GM13977 (cell line): ENCODE results near the gene MAP3K19.
"Not testable (repeated sequence)": the region's sequence is repeated elsewhere in the genome, so short reads cannot be mapped to it uniquely, and the experiment has no call there.

ENCODE experiments used
- DNase-seq: peaks from one replicate; pipeline ENCODE4 v3.0.0; 2012; ENCODE audit warnings: low spot score
- in situ Hi-C: fragments of 300-500 bp; cut with MboI; formaldehyde crosslinking; loops from one replicate; pipeline ENCODE4 v1.12.0; 2022; ENCODE audit warnings: low sequenced_read_pairs, low pct_unique_long_range_greater_than_20kb, mixed read lengths, inconsistent platforms; ENCODE audit not compliant: unreplicated experiment
- TF ChIP-seq, protein P1 (sequence below): IDR thresholded peaks from 2 replicates; pipeline ENCODE4 v1.5.1; 2012; ENCODE audit warnings: mild to moderate bottlenecking, control low read depth; ENCODE audit not compliant: insufficient read depth; ENCODE audit errors: extremely low read depth, missing control alignments

Gene MAP3K19

DNA sequence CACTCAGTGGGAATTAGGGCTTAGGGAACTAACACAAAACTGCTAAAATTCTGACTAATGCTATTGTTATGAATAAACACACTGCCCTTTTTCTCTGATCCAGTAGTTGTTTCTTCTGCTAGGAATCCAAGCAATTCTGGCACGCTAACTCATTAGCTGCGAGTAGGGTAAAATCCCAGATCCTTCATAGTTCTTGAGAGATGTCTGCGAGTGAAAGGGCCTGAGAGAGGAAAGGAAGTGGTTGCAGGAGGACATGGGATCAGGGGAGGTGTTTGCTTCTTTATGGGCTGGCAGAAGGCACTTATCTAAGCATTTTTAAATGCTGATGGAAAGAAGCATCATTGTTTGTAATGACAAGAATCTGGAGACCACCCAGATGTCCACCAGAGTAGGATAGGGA is 9.4 kb downstream of the MAP3K19 start:
- in situ Hi-C loops, result no loop called here
- DNase-seq, result no peak
- TF ChIP-seq, protein P1, sequence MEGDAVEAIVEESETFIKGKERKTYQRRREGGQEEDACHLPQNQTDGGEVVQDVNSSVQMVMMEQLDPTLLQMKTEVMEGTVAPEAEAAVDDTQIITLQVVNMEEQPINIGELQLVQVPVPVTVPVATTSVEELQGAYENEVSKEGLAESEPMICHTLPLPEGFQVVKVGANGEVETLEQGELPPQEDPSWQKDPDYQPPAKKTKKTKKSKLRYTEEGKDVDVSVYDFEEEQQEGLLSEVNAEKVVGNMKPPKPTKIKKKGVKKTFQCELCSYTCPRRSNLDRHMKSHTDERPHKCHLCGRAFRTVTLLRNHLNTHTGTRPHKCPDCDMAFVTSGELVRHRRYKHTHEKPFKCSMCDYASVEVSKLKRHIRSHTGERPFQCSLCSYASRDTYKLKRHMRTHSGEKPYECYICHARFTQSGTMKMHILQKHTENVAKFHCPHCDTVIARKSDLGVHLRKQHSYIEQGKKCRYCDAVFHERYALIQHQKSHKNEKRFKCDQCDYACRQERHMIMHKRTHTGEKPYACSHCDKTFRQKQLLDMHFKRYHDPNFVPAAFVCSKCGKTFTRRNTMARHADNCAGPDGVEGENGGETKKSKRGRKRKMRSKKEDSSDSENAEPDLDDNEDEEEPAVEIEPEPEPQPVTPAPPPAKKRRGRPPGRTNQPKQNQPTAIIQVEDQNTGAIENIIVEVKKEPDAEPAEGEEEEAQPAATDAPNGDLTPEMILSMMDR, result no peak

- in situ Hi-C loops, DNase-seq: not testable (repeated sequence)
Measured at GRCh38 chr2:135033216-135033615, 14.0 kb downstream of the MAP3K19 start.

GRCh38 chr2:135030826-135031225 is 16.4 kb downstream of the MAP3K19 start:
- in situ Hi-C loops, result no loop called here
- TF ChIP-seq, protein P1, result no peak
- DNase-seq, result peak; percentile 40

GRCh38 chr2:135029481-135030134 is 17.6 kb downstream of the MAP3K19 start:
- in situ Hi-C loops, result no loop called here
- DNase-seq, result no peak
- TF ChIP-seq, protein P1, result no peak

DNA sequence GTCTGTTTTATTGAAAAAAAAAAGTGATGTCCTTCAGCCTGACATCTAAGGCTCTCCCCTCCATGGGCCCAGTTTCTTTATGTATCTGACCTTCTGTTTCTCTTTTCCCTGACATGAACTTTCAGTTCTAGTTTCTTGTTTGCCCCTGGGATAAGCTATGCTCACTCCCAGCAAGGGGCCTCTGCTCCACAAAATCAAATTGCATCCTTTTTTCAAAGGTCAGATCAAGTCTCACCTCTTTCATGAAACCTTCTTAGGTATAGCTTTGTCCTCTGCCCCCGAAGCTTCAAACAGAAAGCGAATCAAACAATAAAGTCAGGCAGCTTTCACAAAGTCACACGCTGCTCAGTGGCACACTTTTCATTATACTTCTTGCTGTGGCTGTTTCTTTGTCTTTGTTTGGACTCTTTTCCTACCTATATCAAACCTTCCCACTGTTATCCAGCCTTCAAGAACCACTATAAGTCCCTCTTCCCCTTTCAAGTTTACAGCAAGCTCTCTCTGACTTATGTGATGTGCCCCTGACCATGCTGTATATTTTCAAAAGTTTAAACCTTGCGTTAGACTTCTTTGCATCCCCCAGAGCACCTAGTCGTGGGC is 23.3 kb downstream of the MAP3K19 start:
- TF ChIP-seq, protein P1, result no peak
- no peak for DNase-seq
- in situ Hi-C loops, result loop anchor here (25.0 kb wide), 1 partner anchor 688 kb away; no protein-coding TSS in a partner anchor

- DNase-seq, result no peak
- TF ChIP-seq, protein P1, result no peak
- in situ Hi-C loops, result loop anchor here (25.0 kb wide), 1 partner anchor 689 kb away; no protein-coding TSS in a partner anchor
Measured at GRCh38 chr2:135022952-135023880, 24.0 kb downstream of the MAP3K19 start.

- in situ Hi-C loops, result loop anchor here (25.0 kb wide), 1 partner anchor 691 kb away; no protein-coding TSS in a partner anchor
- DNase-seq, result no peak
- TF ChIP-seq, protein P1, result no peak
Measured at GRCh38 chr2:135021618-135022017, 25.6 kb downstream of the MAP3K19 start.
